ENCODE data around the gene AFAP1L1.

DNA sequence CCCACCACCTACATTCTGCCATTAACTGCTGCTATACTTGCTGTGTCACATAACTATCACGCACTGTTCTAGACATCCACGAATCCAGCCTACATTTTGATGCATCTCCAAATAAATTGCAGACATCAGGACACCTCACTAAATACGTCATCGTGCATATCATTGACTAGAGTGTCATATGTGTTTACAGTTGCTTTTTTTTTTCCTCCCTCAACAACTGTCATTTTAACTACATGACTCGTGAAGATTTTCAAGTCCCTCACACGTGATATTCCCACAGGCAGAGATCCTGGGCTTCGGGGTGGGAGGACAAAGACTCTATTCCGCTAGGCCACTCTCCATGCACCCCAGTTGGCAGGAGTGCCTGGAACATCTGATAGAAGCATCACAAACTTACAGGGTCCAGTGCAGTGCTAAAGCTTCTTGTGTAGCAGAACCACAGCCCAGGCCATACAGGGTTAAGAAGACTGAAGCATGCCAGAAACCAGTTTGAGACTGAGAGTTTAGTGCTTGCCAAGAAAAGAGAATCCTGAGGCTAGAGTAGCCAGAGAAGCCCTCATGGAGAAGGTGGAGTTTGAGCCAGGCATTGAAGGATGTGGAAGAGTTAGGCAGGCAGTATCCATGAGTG is 87.3 kb downstream of the AFAP1L1 start:
- TF ChIP-seq, protein P1, sequence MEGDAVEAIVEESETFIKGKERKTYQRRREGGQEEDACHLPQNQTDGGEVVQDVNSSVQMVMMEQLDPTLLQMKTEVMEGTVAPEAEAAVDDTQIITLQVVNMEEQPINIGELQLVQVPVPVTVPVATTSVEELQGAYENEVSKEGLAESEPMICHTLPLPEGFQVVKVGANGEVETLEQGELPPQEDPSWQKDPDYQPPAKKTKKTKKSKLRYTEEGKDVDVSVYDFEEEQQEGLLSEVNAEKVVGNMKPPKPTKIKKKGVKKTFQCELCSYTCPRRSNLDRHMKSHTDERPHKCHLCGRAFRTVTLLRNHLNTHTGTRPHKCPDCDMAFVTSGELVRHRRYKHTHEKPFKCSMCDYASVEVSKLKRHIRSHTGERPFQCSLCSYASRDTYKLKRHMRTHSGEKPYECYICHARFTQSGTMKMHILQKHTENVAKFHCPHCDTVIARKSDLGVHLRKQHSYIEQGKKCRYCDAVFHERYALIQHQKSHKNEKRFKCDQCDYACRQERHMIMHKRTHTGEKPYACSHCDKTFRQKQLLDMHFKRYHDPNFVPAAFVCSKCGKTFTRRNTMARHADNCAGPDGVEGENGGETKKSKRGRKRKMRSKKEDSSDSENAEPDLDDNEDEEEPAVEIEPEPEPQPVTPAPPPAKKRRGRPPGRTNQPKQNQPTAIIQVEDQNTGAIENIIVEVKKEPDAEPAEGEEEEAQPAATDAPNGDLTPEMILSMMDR (IDR thresholded peaks at IDR 0.05): no peak
- no peak for TF ChIP-seq EP300 (IDR thresholded peaks at IDR 0.05)
